Endothelial cell of umbilical vein (primary cell): ENCODE results near the gene FBP2. TPM values are rescaled to one million over a fixed set of nuclear protein-coding genes. Genes with fewer than 3 reads are reported as not detected.

ENCODE experiments used
- BruUV-seq: library from RNA; stranded (reverse); fragments of 400-500 nt; replicated peaks from 2 replicates; lab custom pipeline; 2021; lab: Mats Ljungman, UMichigan
- CTCF ChIA-PET: fragments of 300-600, 350-600 bp; sonication (Branson Sonifier 250); formaldehyde crosslinking; loops from one replicate; lab custom pipeline; 2021; ENCODE audit warnings: antibody characterized with exemption, inconsistent platforms; lab: Charles Lee
- POLR2A ChIA-PET: fragments of 300-600, 350-600 bp; sonication (Branson Sonifier 250); formaldehyde crosslinking; loops from one replicate; lab custom pipeline; 2021; ENCODE audit warnings: antibody characterized with exemption, inconsistent platforms; lab: Charles Lee
- DNase-seq: peaks from one replicate; pipeline ENCODE4 v3.0.0-alpha.2; 2011; ENCODE audit warnings: low read depth, low spot score
- FAIRE-seq: peaks from 2 replicates; lab custom pipeline; 2011; peaks lifted over from hg19 to GRCh38; lab: Jason Lieb, UNC
- H2AFZ ChIP-seq: 2 replicates; pipeline ENCODE4 v1.6.0; 2012; ENCODE audit warnings: low read depth, low read length, control low read depth, inconsistent platforms
- H3K27ac ChIP-seq: 2 replicates; pipeline ENCODE4 v1.5.1; 2011; ENCODE audit warnings: low read depth, mild to moderate bottlenecking, control low read depth, low read length, moderate library complexity; ENCODE audit not compliant: insufficient read depth
- H3K27me3 ChIP-seq, 2 experiments: 2 replicates each; pipeline versions ENCODE4 v1.6.0 to v1.6.1; 2011; ENCODE audit warnings: low read length in 2 of 2, mixed read lengths in 1 of 2; ENCODE audit not compliant: control insufficient read depth in 2 of 2, insufficient read depth in 2 of 2
- H3K36me3 ChIP-seq, 2 experiments: 2 replicates in 1 of 2; 3 replicates in 1 of 2; pipeline ENCODE4 v1.5.1; 2011; ENCODE audit warnings: low read length in 2 of 2, mild to moderate bottlenecking in 1 of 2, moderate library complexity in 1 of 2; ENCODE audit not compliant: control insufficient read depth in 2 of 2, insufficient read depth in 2 of 2; ENCODE audit errors: extremely low read depth in 1 of 2
- H3K4me1 ChIP-seq: 3 replicates; pipeline ENCODE4 v1.5.1; 2011; ENCODE audit warnings: mild to moderate bottlenecking, low read length; ENCODE audit not compliant: control insufficient read depth, insufficient read depth; ENCODE audit errors: extremely low read depth
- H3K4me2 ChIP-seq: 2 replicates; pipeline ENCODE4 v1.6.1; 2011; ENCODE audit warnings: low read length, control low read depth, mixed read lengths; ENCODE audit not compliant: insufficient read depth
- H3K4me3 ChIP-seq, 3 experiments: fragments of 200-600 bp in 1 of 3; sonication (generic), shearing (Covaris generic) in 1 of 3; replicated peaks in 1 of 3; 2 replicates each; pipeline ENCODE4 v1.5.1; 2011 to 2016; ENCODE audit warnings: control low read depth in 3 of 3, low read length in 3 of 3, mild to moderate bottlenecking in 2 of 3, inconsistent platforms in 1 of 3, low read depth in 1 of 3, moderate library complexity in 1 of 3; ENCODE audit not compliant: insufficient read depth in 1 of 3
- H3K79me2 ChIP-seq: 2 replicates; pipeline ENCODE4 v1.6.0; 2012; ENCODE audit warnings: low read length, inconsistent platforms; ENCODE audit not compliant: control insufficient read depth, insufficient read depth
- H3K9ac ChIP-seq: replicated peaks from 2 replicates; pipeline ENCODE3; 2011; ENCODE audit warnings: low read length, control low read depth; ENCODE audit not compliant: insufficient read depth; ENCODE audit errors: extremely low read depth
- H3K9me1 ChIP-seq: replicated peaks from 3 replicates; pipeline ENCODE4 v1.6.0; 2011; ENCODE audit warnings: mild to moderate bottlenecking, low read length; ENCODE audit not compliant: control insufficient read depth, insufficient read depth; ENCODE audit errors: extremely low read depth
- H3K9me3 ChIP-seq: replicated peaks from 2 replicates; pipeline ENCODE4 v1.5.1; 2012; ENCODE audit warnings: low read length, inconsistent platforms; ENCODE audit not compliant: control insufficient read depth, insufficient read depth
- H4K20me1 ChIP-seq: replicated peaks from 2 replicates; pipeline ENCODE3; 2011; ENCODE audit warnings: mild to moderate bottlenecking, low read length; ENCODE audit not compliant: control insufficient read depth, insufficient read depth; ENCODE audit errors: extremely low read depth
- EZH2 ChIP-seq: IDR thresholded peaks from 2 replicates; pipeline ENCODE4 v1.6.1; 2012; ENCODE audit warnings: borderline replicate concordance, low read depth, mild to moderate bottlenecking, moderate library complexity, low read length, inconsistent platforms; ENCODE audit not compliant: severe bottlenecking
- FOS ChIP-seq: IDR thresholded peaks from 2 replicates; pipeline ENCODE4 v1.6.1; 2011; ENCODE audit warnings: mild to moderate bottlenecking, low read length, moderate library complexity, borderline replicate concordance; ENCODE audit not compliant: insufficient read depth
- GATA2 ChIP-seq: IDR thresholded peaks from 2 replicates; pipeline ENCODE4 v1.7.0; 2011; ENCODE audit warnings: low read depth, mild to moderate bottlenecking, moderate library complexity, mixed read lengths, low read length; ENCODE audit not compliant: insufficient read length, insufficient read depth
- JUN ChIP-seq: IDR thresholded peaks from 2 replicates; pipeline ENCODE4 v1.6.1; 2011; ENCODE audit warnings: borderline replicate concordance, low read depth; ENCODE audit not compliant: insufficient read length, insufficient read depth
- MYC ChIP-seq: IDR thresholded peaks from one replicate; pipeline ENCODE4 v1.6.1; 2011; ENCODE audit warnings: mild to moderate bottlenecking, low read depth, low read length
- POLR2A ChIP-seq: IDR thresholded peaks from 2 replicates; pipeline ENCODE4 v1.6.1; 2012; ENCODE audit warnings: low read depth, mild to moderate bottlenecking, control low read depth, low read length
- POLR2AphosphoS5 ChIP-seq: IDR thresholded peaks from 2 replicates; pipeline ENCODE4 v1.6.1; 2012; ENCODE audit warnings: low read depth, mild to moderate bottlenecking, control low read depth, low read length, moderate library complexity; ENCODE audit not compliant: insufficient read depth
- dilution Hi-C: fragments of 300-500 bp; cut with MboI; formaldehyde crosslinking; loops from one replicate; pipeline ENCODE4 v1.15.0; 2019; ENCODE audit warnings: low sequenced_read_pairs; ENCODE audit not compliant: extremely low pct_ligation_motif_present
- intact Hi-C: fragments of 100-400 bp; cut with micrococcal nuclease; formaldehyde crosslinking; loops from one replicate; pipeline ENCODE4 v1.10.0; 2022
- polyA plus RNA-seq, 4 experiments: library from polyadenylated mRNA; depleted of rRNA in 3 of 4; stranded (reverse) in 3 of 4; unstranded in 1 of 4; fragments of >200 nt; gene quantifications; 2 replicates each; pipeline versions ENCODE4 v1.2.1 to v1.2.3, GENCODE V29; 2011 to 2012; ENCODE audit warnings: missing spikeins in 1 of 4
- total RNA-seq: library from RNA; stranded (reverse); gene quantifications from 2 replicates; pipeline ENCODE4 v1.2.3, GENCODE V29; 2021
- TF ChIP-seq, protein P1 (sequence below): IDR thresholded peaks from 2 replicates; pipeline ENCODE4 v1.6.1; 2011; ENCODE audit not compliant: insufficient read depth, insufficient read length
- TF ChIP-seq, protein P2 (sequence below), 2 donors: IDR thresholded peaks; 1 replicate in 1 of 2; 2 replicates in 1 of 2; pipeline ENCODE4 v1.5.1; 2011; ENCODE audit warnings: low read length in 2 of 2, mild to moderate bottlenecking in 2 of 2, moderate library complexity in 2 of 2, control low read depth in 1 of 2, inconsistent platforms in 1 of 2, low read depth in 1 of 2; ENCODE audit not compliant: insufficient read depth in 1 of 2; ENCODE audit errors: extremely low read depth in 1 of 2

The FBP2 gene
- total and polyA plus RNA-seq, 2 donors (not counting 3 experiments of a cell fraction or from before 2014, with no cell fraction given), result not detected

DNA sequence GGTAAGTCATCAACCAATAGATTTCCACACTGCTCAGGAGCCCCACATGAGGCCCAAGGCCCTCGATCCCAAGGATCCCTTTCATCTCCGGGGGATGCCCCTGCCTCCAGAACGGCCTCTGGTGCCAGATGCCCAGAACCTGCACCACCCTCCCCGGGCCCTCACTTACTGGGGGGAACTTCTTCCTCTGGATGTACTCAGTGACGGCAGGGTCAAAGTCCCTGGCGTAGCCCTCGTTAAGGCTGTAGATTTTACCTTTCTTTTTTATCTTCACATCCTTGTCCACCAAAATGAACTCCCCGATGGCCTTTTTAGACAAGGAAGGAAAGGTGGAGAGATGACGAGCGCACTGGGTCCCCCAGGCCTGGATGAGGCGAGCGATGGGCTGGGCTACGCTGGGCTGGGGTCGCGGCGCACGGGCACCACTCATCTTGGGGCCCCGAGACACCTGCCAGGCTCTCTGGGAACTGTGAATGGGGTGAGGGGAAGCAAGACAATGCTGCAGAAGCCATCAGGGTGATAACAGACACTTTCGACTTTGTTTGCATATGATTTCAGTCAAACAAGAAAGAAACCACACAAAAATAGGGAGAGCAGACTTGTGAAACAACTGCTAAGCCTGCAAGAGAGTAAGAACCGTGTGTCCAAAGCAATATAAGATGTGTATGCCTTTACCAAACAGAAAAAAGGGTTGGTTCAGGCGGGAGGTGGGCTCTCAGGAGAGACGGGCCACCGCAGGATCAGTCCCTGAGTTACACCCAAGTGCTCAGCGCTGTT lies 13.2 kb upstream of the FBP2 start:
- Histone ChIP-seq H3K9me3 (no peaks in the 10 kb centered on the region), H3K4me2 (no peak overlapping the region), H3K27ac (no peak overlapping the region), H2AFZ (no peak overlapping the region), H3K79me2 (no peaks in the 10 kb centered on the region), H3K4me3 (no peak overlapping the region), H3K9me1 (no peaks in the 10 kb centered on the region), H3K9ac (no peak overlapping the region), H3K36me3 (no peaks in the 10 kb centered on the region), H4K20me1 (no peaks in the 10 kb centered on the region), H3K27me3 (peaks cover 3% of the 10 kb centered on the region in 2 experiments), H3K4me1 (no peaks in the 10 kb centered on the region)
- BruUV-seq, result no TSS peak
- ChIA-PET POLR2A (no interaction called here), CTCF (no interaction called here)
- DNase-seq (no peak), FAIRE-seq (no peak)
- intact Hi-C loops (loop anchor here (10.0 kb wide), 2 partner anchors 392 to 592 kb away; no protein-coding TSS in a partner anchor), dilution Hi-C loops (no loop called here)
- no peak for TF ChIP-seq EZH2
- TF ChIP-seq FOS, result no peak
- TF ChIP-seq JUN, result no peak
- TF ChIP-seq POLR2A, result no peak
- no peak for TF ChIP-seq GATA2
- no peak for TF ChIP-seq POLR2AphosphoS5
- no peak for TF ChIP-seq MYC
- TF ChIP-seq, protein P1, sequence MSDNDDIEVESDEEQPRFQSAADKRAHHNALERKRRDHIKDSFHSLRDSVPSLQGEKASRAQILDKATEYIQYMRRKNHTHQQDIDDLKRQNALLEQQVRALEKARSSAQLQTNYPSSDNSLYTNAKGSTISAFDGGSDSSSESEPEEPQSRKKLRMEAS, result no peak
- TF ChIP-seq, protein P2, sequence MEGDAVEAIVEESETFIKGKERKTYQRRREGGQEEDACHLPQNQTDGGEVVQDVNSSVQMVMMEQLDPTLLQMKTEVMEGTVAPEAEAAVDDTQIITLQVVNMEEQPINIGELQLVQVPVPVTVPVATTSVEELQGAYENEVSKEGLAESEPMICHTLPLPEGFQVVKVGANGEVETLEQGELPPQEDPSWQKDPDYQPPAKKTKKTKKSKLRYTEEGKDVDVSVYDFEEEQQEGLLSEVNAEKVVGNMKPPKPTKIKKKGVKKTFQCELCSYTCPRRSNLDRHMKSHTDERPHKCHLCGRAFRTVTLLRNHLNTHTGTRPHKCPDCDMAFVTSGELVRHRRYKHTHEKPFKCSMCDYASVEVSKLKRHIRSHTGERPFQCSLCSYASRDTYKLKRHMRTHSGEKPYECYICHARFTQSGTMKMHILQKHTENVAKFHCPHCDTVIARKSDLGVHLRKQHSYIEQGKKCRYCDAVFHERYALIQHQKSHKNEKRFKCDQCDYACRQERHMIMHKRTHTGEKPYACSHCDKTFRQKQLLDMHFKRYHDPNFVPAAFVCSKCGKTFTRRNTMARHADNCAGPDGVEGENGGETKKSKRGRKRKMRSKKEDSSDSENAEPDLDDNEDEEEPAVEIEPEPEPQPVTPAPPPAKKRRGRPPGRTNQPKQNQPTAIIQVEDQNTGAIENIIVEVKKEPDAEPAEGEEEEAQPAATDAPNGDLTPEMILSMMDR (IDR thresholded peaks at IDR 0.05; ENCODE audit: extremely low read depth in 1 of 2, insufficient read depth in 1 of 2, low read depth in 1 of 2, low read length in 2 of 2), result no peak
